ENCODE data around the gene TNS1. TPM values are rescaled to one million over a fixed set of nuclear protein-coding genes. Genes with fewer than 3 reads are reported as not detected.

The TNS1 gene
- total and polyA plus RNA-seq, 5 donors: 243 to 647 (median 513) TPM

DNA sequence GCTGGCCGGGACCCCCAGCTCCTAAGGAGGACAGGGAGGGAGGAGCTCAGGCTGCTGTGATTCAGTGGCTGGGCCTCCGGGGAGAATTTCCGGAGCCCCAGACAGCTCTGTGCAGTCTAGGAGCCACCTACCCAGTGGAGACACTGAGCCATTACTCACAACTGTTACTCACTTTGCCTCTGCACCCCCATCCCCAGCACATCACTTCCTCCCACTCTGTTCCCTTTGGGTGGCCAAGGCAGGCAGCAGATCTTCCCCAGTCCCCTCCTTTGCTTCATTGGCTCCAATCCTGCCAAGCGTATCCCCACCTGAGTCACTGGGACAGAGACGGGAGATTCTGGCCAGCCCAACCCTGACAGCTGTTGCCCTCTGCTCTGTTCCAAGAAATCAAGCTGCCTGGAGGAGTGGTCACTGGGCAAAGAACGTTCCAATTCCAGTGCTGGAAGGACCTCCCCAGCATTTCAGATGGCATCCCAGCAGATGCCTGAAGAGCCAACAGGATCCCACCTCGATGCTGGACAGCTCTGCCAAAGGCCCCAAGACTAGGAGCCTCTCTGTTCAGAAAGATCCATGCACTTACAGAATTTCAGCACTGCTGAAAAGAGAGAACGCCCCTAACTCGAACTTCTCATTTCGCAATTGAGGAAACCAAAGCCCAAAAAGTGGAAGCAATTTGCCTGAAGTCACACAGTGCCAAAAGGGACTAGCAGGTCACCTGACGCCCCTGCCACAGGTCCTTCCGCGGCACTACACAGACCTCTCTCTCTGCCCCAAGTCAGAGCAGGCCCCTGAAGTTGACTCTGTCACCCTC is 68.3 kb downstream of the TNS1 start:
- no peaks in the 10 kb centered on the region for H3K27me3 ChIP-seq (ENCODE audit: control insufficient read depth, insufficient read depth)
- peak overlapping the region; percentile 3 for H3K4me3 ChIP-seq (ENCODE audit: low read length)
- peak; percentile 13 to 54 for ATAC-seq
- H3K4me1 ChIP-seq (ENCODE audit: control insufficient read depth, insufficient read depth, low read length): peaks cover 78% of the 10 kb centered on the region
- DNase-seq: peak; percentile 77 to 80 (median 79)
- 13% methylated on average over 13 of the region's 13 CpGs for WGBS
- H3K9me3 ChIP-seq (ENCODE audit: control insufficient read depth, low read length): no peaks in the 10 kb centered on the region
- peak overlapping the region; percentile 95 for H3K27ac ChIP-seq (ENCODE audit: low read length)
- intact Hi-C loops (cut with DNase I): loop anchor here in 2 of 4 donors (5.0 to 10.0 kb wide), 2 partner anchors 32 to 50 kb away; no protein-coding TSS in a partner anchor

DNA sequence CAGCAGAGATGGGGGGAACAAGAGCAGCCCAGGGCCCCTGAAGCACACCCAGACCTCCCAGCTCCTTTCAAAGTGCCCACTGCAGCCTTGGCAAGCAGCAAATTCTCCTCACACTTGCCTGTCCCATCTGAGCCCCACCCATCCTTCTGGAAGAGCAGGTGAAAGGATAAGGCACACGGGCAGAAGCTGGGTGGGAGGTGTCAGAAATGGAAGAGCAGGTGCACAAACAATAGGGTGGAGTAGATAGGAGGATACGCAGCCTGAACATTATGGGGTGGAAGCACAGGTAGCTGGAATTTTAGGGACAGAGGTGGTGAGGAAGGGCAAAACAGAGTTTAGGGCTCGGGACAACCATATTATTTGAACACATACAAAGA is 69.2 kb downstream of the TNS1 start:
- intact Hi-C loops (cut with DNase I): loop anchor here in 1 of 4 donors (10.0 kb wide), 1 partner anchor 49 kb away; no protein-coding TSS in a partner anchor
- no peak for DNase-seq
- 49% methylated on average over 3 of the region's 3 CpGs for WGBS
- Histone ChIP-seq H3K4me1 (ENCODE audit: control insufficient read depth, insufficient read depth, low read length) (peaks cover 82% of the 10 kb centered on the region), H3K27me3 (ENCODE audit: control insufficient read depth, insufficient read depth) (no peaks in the 10 kb centered on the region), H3K4me3 (ENCODE audit: low read length) (no peak overlapping the region), H3K27ac (ENCODE audit: low read length) (peak overlapping the region; percentile 95), H3K9me3 (ENCODE audit: control insufficient read depth, low read length) (no peaks in the 10 kb centered on the region)
- ATAC-seq: no peak

GRCh38 chr2:217932803-217933616 is 69.8 kb downstream of the TNS1 start:
- intact Hi-C loops (cut with DNase I): loop anchor here in 1 of 4 donors (10.0 kb wide), 1 partner anchor 48 kb away; no protein-coding TSS in a partner anchor
- H3K27me3 ChIP-seq (ENCODE audit: control insufficient read depth, insufficient read depth): no peaks in the 10 kb centered on the region
- no peak overlapping the region for H3K4me3 ChIP-seq (ENCODE audit: low read length)
- DNase-seq: peak; percentile 63 to 82 (median 80)
- peak; percentile 7 to 30 for ATAC-seq
- H3K9me3 ChIP-seq (ENCODE audit: control insufficient read depth, low read length): no peaks in the 10 kb centered on the region
- 22% methylated on average over 21 of the region's 21 CpGs for WGBS
- peak overlapping the region; percentile 95 for H3K27ac ChIP-seq (ENCODE audit: low read length)
- peaks cover 82% of the 10 kb centered on the region for H3K4me1 ChIP-seq (ENCODE audit: control insufficient read depth, insufficient read depth, low read length)

DNA sequence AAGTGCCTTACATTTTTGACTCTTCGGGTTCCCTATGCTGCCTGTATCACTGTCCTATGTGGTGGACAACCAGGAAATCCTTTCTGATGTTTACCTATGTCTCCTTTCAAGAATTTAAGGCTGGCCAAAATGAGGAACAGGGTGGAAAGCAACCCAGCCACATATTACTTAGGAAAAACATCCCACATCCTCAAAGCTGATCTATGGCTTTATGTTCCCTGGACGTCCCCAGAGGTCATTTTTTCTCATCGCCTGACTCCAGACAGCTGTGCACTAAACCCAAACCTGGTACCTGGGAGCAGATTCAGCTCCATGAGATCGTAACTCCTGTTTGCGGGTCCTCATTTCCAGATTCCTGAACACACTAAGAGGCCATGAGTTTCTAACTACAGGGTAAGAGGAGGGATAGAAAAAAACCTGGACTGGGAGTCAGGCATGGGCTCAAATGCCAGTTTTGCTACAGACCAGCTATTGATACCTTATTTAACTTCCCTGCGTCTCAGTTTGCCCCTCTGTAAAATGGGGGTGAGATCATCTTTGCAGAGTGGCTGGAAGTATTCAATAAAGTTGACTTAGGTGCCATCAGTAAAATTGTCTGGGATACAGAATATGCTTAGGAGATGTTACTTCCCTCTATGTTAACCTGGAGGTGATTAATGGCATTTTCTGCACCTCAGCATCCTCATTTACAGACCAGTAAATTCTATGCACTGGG is 70.8 kb downstream of the TNS1 start:
- Histone ChIP-seq H3K4me3 (ENCODE audit: low read length) (no peak overlapping the region), H3K27ac (ENCODE audit: low read length) (peak overlapping the region; percentile 57), H3K9me3 (ENCODE audit: control insufficient read depth, low read length) (no peaks in the 10 kb centered on the region), H3K27me3 (ENCODE audit: control insufficient read depth, insufficient read depth) (no peaks in the 10 kb centered on the region), H3K4me1 (ENCODE audit: control insufficient read depth, insufficient read depth, low read length) (peaks cover 84% of the 10 kb centered on the region)
- 79% methylated on average over 6 of the region's 6 CpGs for WGBS
- no peak for DNase-seq
- ATAC-seq: no peak
- intact Hi-C loops (cut with DNase I): loop anchor here in 1 of 4 donors (10.0 kb wide), 1 partner anchor 47 kb away; no protein-coding TSS in a partner anchor

DNA sequence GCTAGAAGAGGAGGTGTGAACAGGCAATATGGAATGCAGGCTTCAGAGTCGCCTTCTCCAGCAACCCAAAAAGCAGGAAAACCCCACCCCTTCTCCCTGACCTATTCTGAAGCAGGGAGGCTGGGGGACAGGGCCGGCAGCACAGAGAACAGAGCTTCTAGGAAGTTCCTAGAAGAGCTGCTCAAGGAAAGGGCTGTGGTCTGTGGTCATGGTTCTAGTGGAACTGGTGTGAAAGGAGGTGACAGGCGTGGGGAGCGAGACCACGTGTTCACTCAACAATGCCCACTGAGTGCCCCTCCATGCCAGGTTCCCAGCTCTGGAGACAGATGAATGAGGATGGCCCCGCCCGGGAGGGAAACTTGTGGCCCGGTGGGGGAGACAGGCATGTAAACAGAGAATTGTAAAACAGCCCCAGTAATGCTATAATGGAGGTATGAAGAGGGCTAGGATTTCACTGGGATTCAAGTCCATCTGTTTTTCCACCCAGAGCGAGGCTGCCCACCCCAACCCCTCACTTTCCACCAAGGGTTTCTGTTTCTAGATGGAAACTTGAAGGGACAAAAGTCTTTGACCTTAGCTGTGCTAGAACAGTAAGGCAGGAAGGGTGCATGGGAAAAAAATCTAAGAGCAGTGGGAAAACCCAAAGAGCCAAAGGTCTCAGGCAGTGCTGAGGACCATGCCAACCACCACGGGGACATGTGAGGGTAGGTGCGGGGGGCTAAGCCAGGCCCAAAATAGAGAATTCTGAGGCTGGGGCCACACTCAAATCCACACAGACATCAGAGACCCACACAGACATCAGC is 71.8 kb downstream of the TNS1 start:
- Histone ChIP-seq H3K27ac (ENCODE audit: low read length) (peak overlapping the region; percentile 96), H3K9me3 (ENCODE audit: control insufficient read depth, low read length) (no peaks in the 10 kb centered on the region), H3K27me3 (ENCODE audit: control insufficient read depth, insufficient read depth) (no peaks in the 10 kb centered on the region), H3K4me3 (ENCODE audit: low read length) (no peak overlapping the region), H3K4me1 (ENCODE audit: control insufficient read depth, insufficient read depth, low read length) (peaks cover 80% of the 10 kb centered on the region)
- 51% methylated on average over 11 of the region's 11 CpGs for WGBS
- no peak for ATAC-seq
- intact Hi-C loops (cut with DNase I): loop anchor here in 1 of 4 donors (10.0 kb wide), 1 partner anchor 46 kb away; no protein-coding TSS in a partner anchor
- peak in 2 of 3 donors; percentile 17 to 57 for DNase-seq

GRCh38 chr2:217929757-217930707 is 72.8 kb downstream of the TNS1 start:
- H3K27ac ChIP-seq (ENCODE audit: low read length): peak overlapping the region; percentile 96
- H3K27me3 ChIP-seq (ENCODE audit: control insufficient read depth, insufficient read depth): no peaks in the 10 kb centered on the region
- 65% methylated on average over 14 of the region's 14 CpGs for WGBS
- no peaks in the 10 kb centered on the region for H3K9me3 ChIP-seq (ENCODE audit: control insufficient read depth, low read length)
- DNase-seq: peak; percentile 68 to 77 (median 71)
- ATAC-seq: peak; percentile 60 to 64
- intact Hi-C loops (cut with DNase I): loop anchor here in 1 of 4 donors (10.0 kb wide), 1 partner anchor 45 kb away; no protein-coding TSS in a partner anchor
- H3K4me1 ChIP-seq (ENCODE audit: control insufficient read depth, insufficient read depth, low read length): peaks cover 70% of the 10 kb centered on the region
- H3K4me3 ChIP-seq (ENCODE audit: low read length): no peak overlapping the region

- no peak overlapping the region for H3K4me3 ChIP-seq (ENCODE audit: low read length)
- H3K27me3 ChIP-seq (ENCODE audit: control insufficient read depth, insufficient read depth): no peaks in the 10 kb centered on the region
- intact Hi-C loops (cut with DNase I): no loop called here
- peak overlapping the region; percentile 96 for H3K27ac ChIP-seq (ENCODE audit: low read length)
- peaks cover 66% of the 10 kb centered on the region for H3K4me1 ChIP-seq (ENCODE audit: control insufficient read depth, insufficient read depth, low read length)
- 70% methylated on average over 8 of the region's 8 CpGs for WGBS
- peak; percentile 35 to 63 (median 61) for DNase-seq
- peak; percentile 0 to 1 for ATAC-seq
- H3K9me3 ChIP-seq (ENCODE audit: control insufficient read depth, low read length): no peaks in the 10 kb centered on the region
These were observed 73.5 kb downstream of the TNS1 start for GRCh38 chr2:217929272-217929671.

- H3K4me1 ChIP-seq (ENCODE audit: control insufficient read depth, insufficient read depth, low read length): peaks cover 65% of the 10 kb centered on the region
- intact Hi-C loops (cut with DNase I): no loop called here
- DNase-seq (peak; percentile 62 to 83 (median 81)), ATAC-seq (peak; percentile 41 to 55)
- 41% methylated on average over 7 of the region's 7 CpGs for WGBS
- no peak overlapping the region for H3K4me3 ChIP-seq (ENCODE audit: low read length)
- H3K27me3 ChIP-seq (ENCODE audit: control insufficient read depth, insufficient read depth): no peaks in the 10 kb centered on the region
- H3K9me3 ChIP-seq (ENCODE audit: control insufficient read depth, low read length): no peaks in the 10 kb centered on the region
- H3K27ac ChIP-seq (ENCODE audit: low read length): peak overlapping the region; percentile 96
These were observed 74.2 kb downstream of the TNS1 start for GRCh38 chr2:217928324-217929181.
